ENCODE results near the gene CPTP. TPM values are rescaled to one million over a fixed set of nuclear protein-coding genes. Genes with fewer than 3 reads are reported as not detected.

The CPTP gene
- total and polyA plus RNA-seq, 10 of the 15 experiments (the other 5 are each of a cell fraction or from before 2014, with no cell fraction given), result 0.06 to 24.3 (median 10.0) TPM

DNA sequence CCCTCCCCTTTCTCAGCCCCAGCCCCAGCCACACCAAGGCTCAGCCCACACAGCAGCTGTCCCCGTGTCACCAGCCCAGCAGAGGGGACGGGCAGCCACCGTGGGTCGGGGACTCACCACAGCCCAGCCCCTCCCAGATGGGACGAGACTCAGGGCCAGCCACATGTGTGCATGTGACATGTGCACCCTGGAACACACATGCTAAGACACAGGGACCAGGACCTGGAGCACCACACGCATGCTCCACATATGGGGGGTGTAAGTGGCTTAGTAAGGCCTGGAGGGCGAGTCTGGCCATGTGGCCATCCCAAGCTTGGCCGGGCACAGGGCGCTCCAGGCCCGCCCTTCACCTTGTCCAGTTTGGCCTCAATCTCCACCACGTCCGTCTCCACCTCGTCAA, 20.9 kb upstream of the CPTP start (continued):
- TF ChIP-seq ZBTB4 (CRISPR knock-in tag; IDR thresholded peaks at IDR 0.05) (no peak), KDM1A (IDR thresholded peaks at IDR 0.05; ENCODE audit: borderline replicate concordance) (no peak), TAF1 (IDR thresholded peaks at IDR 0.05; ENCODE audit: borderline replicate concordance, low read depth, low read length) (no peak), SMARCA5 (IDR thresholded peaks at IDR 0.05) (no peak), IRF5 (IDR thresholded peaks at IDR 0.05; ENCODE audit: borderline replicate concordance) (no peak), SREBF2 (IDR thresholded peaks at IDR 0.05; ENCODE audit: low read length) (no peak), YBX1 (IDR thresholded peaks at IDR 0.05) (no peak)

Measured in GM12878 (cell line).